Measurements from ENCODE around the gene TMEM272.

GRCh38 chr13:51873117-51873798, 28.3 kb upstream of the TMEM272 start:
- no peak for TF ChIP-seq TAF1 (IDR thresholded peaks at IDR 0.05; ENCODE audit: borderline replicate concordance, low read depth, low read length)
- no peak for TF ChIP-seq CTCF (IDR thresholded peaks at IDR 0.05)

Data from SK-N-SH (cell line).